ENCODE measurements around the gene KRT82.

The KRT82 gene

GRCh38 chr12:52434760-52435530 lies 28.8 kb upstream of the KRT82 start:
- Histone ChIP-seq H3K4me1 (ENCODE audit: control insufficient read depth in 1 of 2, insufficient read depth in 2 of 2, low read length in 2 of 2) (peaks cover 23 to 30% of the 10 kb centered on the region in 2 experiments), H2BK120ac (ENCODE audit: insufficient read depth, low read length, poor library complexity) (peak overlapping the region; percentile 75), H2BK12ac (ENCODE audit: low read length) (peak overlapping the region; percentile 34), H3K4me2 (ENCODE audit: low read length) (no peak overlapping the region), H3K27ac (ENCODE audit: low read depth, low read length) (no peak overlapping the region), H2AK5ac (ENCODE audit: low read length) (no peak overlapping the region), H4K91ac (ENCODE audit: low read depth, low read length) (peak overlapping the region; percentile 34), H3K14ac (ENCODE audit: low read length) (peak overlapping the region; percentile 15), H3K18ac (ENCODE audit: low read length) (no peak overlapping the region), H4K12ac (ENCODE audit: low read depth, low read length) (no peak overlapping the region), H2AFZ (ENCODE audit: insufficient read depth, low read length, poor library complexity) (no peak overlapping the region), H3K27me3 (ENCODE audit: insufficient read depth, low read length) (no peaks in the 10 kb centered on the region), H4K8ac (ENCODE audit: low read depth, low read length) (no peak overlapping the region), H3K4ac (ENCODE audit: low read depth, low read length) (no peak overlapping the region), H3K79me1 (ENCODE audit: low read length) (peaks cover 34% of the 10 kb centered on the region), H3K79me2 (ENCODE audit: control insufficient read depth, insufficient read depth, low read length, poor library complexity) (peaks cover 2% of the 10 kb centered on the region), H3K23ac (ENCODE audit: low read length) (no peak overlapping the region), H3K9me3 (ENCODE audit: insufficient read depth, low read depth, low read length) (no peaks in the 10 kb centered on the region), H3K9ac (ENCODE audit: low read length) (no peak overlapping the region), H3K4me3 (ENCODE audit: low read depth, low read length) (no peak overlapping the region), H2BK5ac (ENCODE audit: low read depth, low read length, poor library complexity) (no peak overlapping the region), H3K36me3 (ENCODE audit: control insufficient read depth in 1 of 2, insufficient read depth in 2 of 2, low read length in 2 of 2) (no peaks in the 10 kb centered on the region)
- no peak for DNase-seq
- no CpG with 5 or more reads among the region's 6 CpGs for WGBS (ENCODE audit: extremely low coverage, insufficient coverage, insufficient read length)

- no peak within 1 kb of the TSS for H2AFZ ChIP-seq (ENCODE audit: insufficient read depth, low read length, poor library complexity)
- H2BK5ac ChIP-seq (ENCODE audit: low read depth, low read length, poor library complexity), result no peak within 1 kb of the TSS
- no peak within 1 kb of the TSS for H4K8ac ChIP-seq (ENCODE audit: low read depth, low read length)
- peak within 1 kb of the TSS; percentile 37 for H4K91ac ChIP-seq (ENCODE audit: low read depth, low read length)
- no peak within 1 kb of the TSS for H3K4ac ChIP-seq (ENCODE audit: low read depth, low read length)
- H2BK120ac ChIP-seq (ENCODE audit: insufficient read depth, low read length, poor library complexity), result no peak within 1 kb of the TSS
- peaks cover 2% of the 10 kb centered on the region for H3K79me2 ChIP-seq (ENCODE audit: control insufficient read depth, insufficient read depth, low read length, poor library complexity)
- no peak within 1 kb of the TSS for H3K18ac ChIP-seq (ENCODE audit: low read length)
- H3K4me3 ChIP-seq (ENCODE audit: low read depth, low read length), result no peak within 1 kb of the TSS
- H3K4me2 ChIP-seq (ENCODE audit: low read length), result no peak within 1 kb of the TSS
- no peak within 1 kb of the TSS for H4K12ac ChIP-seq (ENCODE audit: low read depth, low read length)
- no peak within 1 kb of the TSS for H3K27ac ChIP-seq (ENCODE audit: low read depth, low read length)
- H3K23ac ChIP-seq (ENCODE audit: low read length), result no peak within 1 kb of the TSS
- H3K14ac ChIP-seq (ENCODE audit: low read length), result no peak within 1 kb of the TSS
- no peak within 1 kb of the TSS for H2AK5ac ChIP-seq (ENCODE audit: low read length)
- peak within 1 kb of the TSS; percentile 4 for H2BK12ac ChIP-seq (ENCODE audit: low read length)
- no peak for DNase-seq
- no peaks in the 10 kb centered on the region for H3K27me3 ChIP-seq (ENCODE audit: insufficient read depth, low read length)
- no peak within 1 kb of the TSS for H3K9ac ChIP-seq (ENCODE audit: low read length)
- no CpG with 5 or more reads among the region's 20 CpGs for WGBS (ENCODE audit: extremely low coverage, insufficient coverage, insufficient read length)
- H3K36me3 ChIP-seq (ENCODE audit: control insufficient read depth in 1 of 2, insufficient read depth in 2 of 2, low read length in 2 of 2), result no peaks in the 10 kb centered on the region
- H3K4me1 ChIP-seq (ENCODE audit: control insufficient read depth in 1 of 2, insufficient read depth in 2 of 2, low read length in 2 of 2), result peaks cover 23 to 28% of the 10 kb centered on the region in 2 experiments
- H3K79me1 ChIP-seq (ENCODE audit: low read length), result peaks cover 27% of the 10 kb centered on the region
- H3K9me3 ChIP-seq (ENCODE audit: insufficient read depth, low read depth, low read length), result no peaks in the 10 kb centered on the region
Observed at GRCh38 chr12:52434081-52434733, 28.1 kb upstream of the KRT82 start, which contains the start of gene KRT75. KRT75 (minus strand) TSS chr12:52434371; CDS start chr12:52434304, 67 bp downstream.

GRCh38 chr12:52433501-52434080 lies 27.5 kb upstream of the KRT82 start:
- Histone ChIP-seq H4K12ac (ENCODE audit: low read depth, low read length) (no peak overlapping the region), H2AK5ac (ENCODE audit: low read length) (no peak overlapping the region), H4K8ac (ENCODE audit: low read depth, low read length) (no peak overlapping the region), H3K23ac (ENCODE audit: low read length) (no peak overlapping the region), H3K27me3 (ENCODE audit: insufficient read depth, low read length) (no peaks in the 10 kb centered on the region), H2BK12ac (ENCODE audit: low read length) (no peak overlapping the region), H3K36me3 (ENCODE audit: control insufficient read depth in 1 of 2, insufficient read depth in 2 of 2, low read length in 2 of 2) (no peaks in the 10 kb centered on the region), H2AFZ (ENCODE audit: insufficient read depth, low read length, poor library complexity) (no peak overlapping the region), H2BK120ac (ENCODE audit: insufficient read depth, low read length, poor library complexity) (no peak overlapping the region), H3K4ac (ENCODE audit: low read depth, low read length) (no peak overlapping the region), H3K4me1 (ENCODE audit: control insufficient read depth in 1 of 2, insufficient read depth in 2 of 2, low read length in 2 of 2) (peaks cover 20 to 22% of the 10 kb centered on the region in 2 experiments), H3K18ac (ENCODE audit: low read length) (no peak overlapping the region), H4K91ac (ENCODE audit: low read depth, low read length) (no peak overlapping the region), H3K79me1 (ENCODE audit: low read length) (peaks cover 23% of the 10 kb centered on the region), H2BK5ac (ENCODE audit: low read depth, low read length, poor library complexity) (no peak overlapping the region), H3K9me3 (ENCODE audit: insufficient read depth, low read depth, low read length) (no peaks in the 10 kb centered on the region), H3K9ac (ENCODE audit: low read length) (no peak overlapping the region), H3K4me2 (ENCODE audit: low read length) (no peak overlapping the region), H3K79me2 (ENCODE audit: control insufficient read depth, insufficient read depth, low read length, poor library complexity) (peaks cover 2% of the 10 kb centered on the region), H3K14ac (ENCODE audit: low read length) (no peak overlapping the region), H3K27ac (ENCODE audit: low read depth, low read length) (no peak overlapping the region), H3K4me3 (ENCODE audit: low read depth, low read length) (no peak overlapping the region)
- DNase-seq, result no peak
- WGBS (ENCODE audit: extremely low coverage, insufficient coverage, insufficient read length), result no CpG with 5 or more reads among the region's 12 CpGs

GRCh38 chr12:52432559-52433207 lies 26.5 kb upstream of the KRT82 start:
- H3K9ac ChIP-seq (ENCODE audit: low read length), result no peak overlapping the region
- H2AFZ ChIP-seq (ENCODE audit: insufficient read depth, low read length, poor library complexity), result no peak overlapping the region
- H3K79me2 ChIP-seq (ENCODE audit: control insufficient read depth, insufficient read depth, low read length, poor library complexity), result peaks cover 2% of the 10 kb centered on the region
- H3K23ac ChIP-seq (ENCODE audit: low read length), result no peak overlapping the region
- H2BK12ac ChIP-seq (ENCODE audit: low read length), result no peak overlapping the region
- H3K14ac ChIP-seq (ENCODE audit: low read length), result no peak overlapping the region
- no peak overlapping the region for H2AK5ac ChIP-seq (ENCODE audit: low read length)
- no peak overlapping the region for H4K91ac ChIP-seq (ENCODE audit: low read depth, low read length)
- H2BK120ac ChIP-seq (ENCODE audit: insufficient read depth, low read length, poor library complexity), result no peak overlapping the region
- H3K9me3 ChIP-seq (ENCODE audit: insufficient read depth, low read depth, low read length), result no peaks in the 10 kb centered on the region
- H3K79me1 ChIP-seq (ENCODE audit: low read length), result peaks cover 17% of the 10 kb centered on the region
- no peak overlapping the region for H3K27ac ChIP-seq (ENCODE audit: low read depth, low read length)
- no peak overlapping the region for H3K4me3 ChIP-seq (ENCODE audit: low read depth, low read length)
- no peaks in the 10 kb centered on the region for H3K36me3 ChIP-seq (ENCODE audit: control insufficient read depth in 1 of 2, insufficient read depth in 2 of 2, low read length in 2 of 2)
- H3K4me1 ChIP-seq (ENCODE audit: control insufficient read depth in 1 of 2, insufficient read depth in 2 of 2, low read length in 2 of 2), result peaks cover 18 to 20% of the 10 kb centered on the region in 2 experiments
- H3K4me2 ChIP-seq (ENCODE audit: low read length), result no peak overlapping the region
- WGBS (ENCODE audit: extremely low coverage, insufficient coverage, insufficient read length), result no CpG with 5 or more reads among the region's 6 CpGs
- H2BK5ac ChIP-seq (ENCODE audit: low read depth, low read length, poor library complexity), result no peak overlapping the region
- no peak for DNase-seq
- H4K8ac ChIP-seq (ENCODE audit: low read depth, low read length), result no peak overlapping the region
- H4K12ac ChIP-seq (ENCODE audit: low read depth, low read length), result no peak overlapping the region
- no peak overlapping the region for H3K18ac ChIP-seq (ENCODE audit: low read length)
- H3K27me3 ChIP-seq (ENCODE audit: insufficient read depth, low read length), result no peaks in the 10 kb centered on the region
- no peak overlapping the region for H3K4ac ChIP-seq (ENCODE audit: low read depth, low read length)

Measured in trophoblast cell (in vitro differentiated cells and primary cell).